K562 (cell line): Measurements from ENCODE around the gene ANO6. TPM values are rescaled to one million over a fixed set of nuclear protein-coding genes. Genes with fewer than 3 reads are reported as not detected.

Source experiments
- ATAC-seq: fragments of 200-7000 bp; cut with Tn5 transposase; 3 replicates; pipeline ENCODE4 v1.9.1; 2020; ENCODE audit warnings: moderate library complexity
- BruUV-seq: library from RNA; stranded (reverse); fragments of 400-500 nt; replicated peaks from 2 replicates; lab custom pipeline; 2021; lab: Mats Ljungman, UMichigan
- CTCF ChIA-PET: fragments of 300-600 bp; formaldehyde crosslinking; extraction: SDS; loops from one replicate; lab custom pipeline; 2021; ENCODE audit warnings: low intra/inter-chr PET ratio; lab: Yijun Ruan, JAX
- POLR2A ChIA-PET: fragments of 300-600, 350-650 bp; sonication (Branson Sonifier 250); formaldehyde crosslinking; extraction: SDS; loops from one replicate; lab custom pipeline; 2021; ENCODE audit warnings: antibody characterized with exemption, inconsistent platforms; lab: Yijun Ruan, JAX
- DNase-seq, 4 experiments: peaks; one replicate each; pipeline versions ENCODE4 v3.0.0 to v3.0.0-alpha.2; 2011 to 2018; ENCODE audit warnings: low spot score in 3 of 4, mixed read lengths in 3 of 4; ENCODE audit errors: extremely low read depth in 1 of 4
- FAIRE-seq: peaks from 2 replicates; lab custom pipeline; 2011; peaks lifted over from hg19 to GRCh38; lab: Jason Lieb, UNC
- H2AFZ ChIP-seq: 2 replicates; pipeline ENCODE4 v1.6.0; 2011; ENCODE audit warnings: low read depth, low read length, control low read depth, inconsistent platforms
- H3K27ac ChIP-seq: fragments of 200-600 bp; 3 replicates; pipeline ENCODE4 v1.8.0; 2011; ENCODE audit warnings: low read depth, mild to moderate bottlenecking, control low read depth, inconsistent platforms, low read length, moderate library complexity, mixed read lengths; ENCODE audit errors: extremely low read depth
- H3K27me3 ChIP-seq, 2 experiments: fragments of 300-600 bp in 1 of 2; 2 replicates in 1 of 2; 3 replicates in 1 of 2; pipeline versions ENCODE4 v1.6.0 to v1.8.0; 2011; ENCODE audit warnings: inconsistent platforms in 2 of 2, low read length in 2 of 2, mild to moderate bottlenecking in 1 of 2, mixed read lengths in 1 of 2, moderate library complexity in 1 of 2; ENCODE audit not compliant: control insufficient read depth in 2 of 2, insufficient read depth in 2 of 2
- H3K36me3 ChIP-seq: fragments of 300-600 bp; 3 replicates; pipeline ENCODE4 v1.8.0; 2011; ENCODE audit warnings: mild to moderate bottlenecking, low read length, inconsistent platforms; ENCODE audit not compliant: control insufficient read depth, insufficient read depth
- H3K4me1 ChIP-seq, 2 experiments: fragments of 200-600 bp in 1 of 2; replicated peaks in 1 of 2; 2 replicates in 1 of 2; 3 replicates in 1 of 2; pipeline versions ENCODE4 v1.5.1 to v1.8.0; 2011; ENCODE audit warnings: inconsistent platforms in 2 of 2, low read length in 2 of 2, mild to moderate bottlenecking in 1 of 2, mixed read lengths in 1 of 2, moderate library complexity in 1 of 2; ENCODE audit not compliant: control insufficient read depth in 2 of 2, insufficient read depth in 2 of 2
- H3K4me2 ChIP-seq: 2 replicates; pipeline ENCODE4 v1.6.1; 2011; ENCODE audit warnings: low read length, control low read depth, inconsistent platforms, mixed read lengths; ENCODE audit not compliant: insufficient read depth
- H3K4me3 ChIP-seq: fragments of 200-600 bp; sonication (generic), shearing (Covaris generic); 2 replicates; pipeline ENCODE4 v1.5.1; 2016; ENCODE audit warnings: control low read depth, inconsistent platforms
- H3K79me2 ChIP-seq: fragments of 200-600 bp; 3 replicates; pipeline ENCODE4 v1.8.0; 2011; ENCODE audit warnings: low read length, inconsistent platforms; ENCODE audit not compliant: control insufficient read depth, insufficient read depth
- H3K9ac ChIP-seq, 2 experiments: 2 replicates each; pipeline versions ENCODE4 v1.6.0 to v1.6.1; 2011; ENCODE audit warnings: low read depth in 2 of 2, low read length in 2 of 2, control low read depth in 1 of 2, inconsistent platforms in 1 of 2, mild to moderate bottlenecking in 1 of 2, mixed read lengths in 1 of 2; ENCODE audit not compliant: insufficient read depth in 1 of 2
- H3K9me1 ChIP-seq: one replicate; pipeline ENCODE4 v1.6.0; 2011; ENCODE audit warnings: inconsistent platforms, mild to moderate bottlenecking, low read length, moderate library complexity; ENCODE audit not compliant: control insufficient read depth, insufficient read depth
- H3K9me3 ChIP-seq: replicated peaks from 2 replicates; pipeline ENCODE4 v1.5.1; 2011; ENCODE audit warnings: low read depth, low read length, inconsistent platforms; ENCODE audit not compliant: control insufficient read depth, insufficient read depth
- H4K20me1 ChIP-seq: replicated peaks from 2 replicates; pipeline ENCODE4 v1.6.1; 2011; ENCODE audit warnings: low read length, inconsistent platforms, mixed read lengths; ENCODE audit not compliant: control insufficient read depth, insufficient read depth
- BRF1 ChIP-seq: IDR thresholded peaks from 3 replicates; pipeline ENCODE4 v1.6.1; 2011; ENCODE audit warnings: borderline replicate concordance, mild to moderate bottlenecking; ENCODE audit not compliant: insufficient read length; ENCODE audit errors: extremely low read depth
- CBX2 ChIP-seq: fragments of 200-600 bp; sonication (generic); IDR thresholded peaks from one replicate; pipeline ENCODE4 v1.6.1; 2012; ENCODE audit warnings: mild to moderate bottlenecking, low read length, inconsistent platforms; ENCODE audit not compliant: insufficient read depth, poor library complexity, severe bottlenecking
- FOSL1 ChIP-seq: fragments of 200-800 bp; sonication (Bioruptor generic); conservative IDR thresholded peaks from 2 replicates; pipeline ENCODE4 v1.6.1; 2016; ENCODE audit warnings: missing genetic modification characterization, missing compliant biosample characterization
- HDAC2 ChIP-seq: fragments of 450-650 bp; IDR thresholded peaks from 2 replicates; pipeline ENCODE4 v1.6.1; 2016; ENCODE audit warnings: mild to moderate bottlenecking
- HIVEP1 ChIP-seq: fragments of 250-450 bp; sonication (Bioruptor Pico); IDR thresholded peaks from 2 replicates; pipeline ENCODE4 v1.4.0; 2020; ENCODE audit warnings: mild to moderate bottlenecking
- NUFIP1 ChIP-seq: fragments of 450-650 bp; IDR thresholded peaks from 2 replicates; pipeline ENCODE4 v1.6.1; 2018; ENCODE audit not compliant: partially characterized antibody
- RBFOX2 ChIP-seq: fragments of 200-400 bp; formaldehyde crosslinking; IDR thresholded peaks from 2 replicates; pipeline ENCODE4 v1.6.1; 2017; ENCODE audit warnings: low read depth, mild to moderate bottlenecking, low read length, moderate library complexity
- SIN3A ChIP-seq, 2 experiments: fragments of 150-350 bp in 1 of 2; IDR thresholded peaks; 2 replicates each; pipeline ENCODE4 v1.6.1; 2011 to 2016; ENCODE audit warnings: borderline replicate concordance in 2 of 2, low read depth in 2 of 2, low read length in 2 of 2, mild to moderate bottlenecking in 2 of 2, moderate library complexity in 2 of 2; ENCODE audit not compliant: control insufficient read depth in 1 of 2
- ZNF384 ChIP-seq: IDR thresholded peaks from 2 replicates; pipeline ENCODE4 v1.6.1; 2012; ENCODE audit warnings: low read depth, low read length, improper control_type of control experiment
- ZZZ3 ChIP-seq: fragments of 450-650 bp; IDR thresholded peaks from 2 replicates; pipeline ENCODE4 v1.6.1; 2016; ENCODE audit warnings: antibody characterized with exemption, mild to moderate bottlenecking, moderate library complexity
- WGBS: fragments of 100-300 bp; shearing (Covaris generic); methylation state at CpG from one replicate; pipeline ENCODE4 v1.1.6; 2016; ENCODE audit warnings: low coverage, mixed read lengths; ENCODE audit not compliant: insufficient coverage; ENCODE audit errors: missing lambda C conversion rate; 5-methylcytosine and 5-hydroxymethylcytosine counted together
- in situ Hi-C: fragments of 300-500 bp; cut with MboI; formaldehyde crosslinking; loops from 4 replicates; pipeline ENCODE4 v1.15.0; 2018; ENCODE audit warnings: inconsistent platforms, mixed read lengths
- intact Hi-C: fragments of 100-400 bp; cut with micrococcal nuclease; formaldehyde crosslinking; loops from 2 replicates; pipeline ENCODE4 v1.14.2; 2022
- polyA plus RNA-seq, 8 experiments: library from polyadenylated mRNA; depleted of rRNA in 4 of 8; stranded (reverse) in 5 of 8; unstranded in 3 of 8; fragments of >200 nt; fragmentation: Nextera tagmentation in 2 of 8; fragmentation: Illumina TruSeq in 1 of 8; extraction: Ambion mirVana in 2 of 8; extraction: Trizol in 1 of 8; gene quantifications; 2 replicates each; pipeline versions ENCODE4 v1.2.1 to v1.2.3, GENCODE V29; 2011 to 2014; ENCODE audit warnings: inconsistent platforms in 1 of 8, missing spikeins in 1 of 8
- total RNA-seq, 7 experiments: library from RNA; depleted of rRNA in 6 of 7; stranded (reverse); fragments of >200 nt in 6 of 7; fragmentation: Illumina TruSeq in 2 of 7; extraction: Trizol in 2 of 7; gene quantifications; 2 replicates each; pipeline versions ENCODE4 v1.2.1 to v1.2.3, GENCODE V29; 2011 to 2021; ENCODE audit warnings: low replicate concordance in 1 of 7

The ANO6 gene
- total and polyA plus RNA-seq, 9 of the 15 experiments (the other 6 are each of a cell fraction or from before 2014, with no cell fraction given), result 3.5 to 24.7 (median 20.3) TPM

GRCh38 chr12:45462506-45462905 is 246.6 kb downstream of the ANO6 start:
- Histone ChIP-seq H3K36me3 (no peaks in the 10 kb centered on the region), H3K4me3 (no peak overlapping the region), H3K4me1 (no peaks in the 10 kb centered on the region), H3K4me2 (no peak overlapping the region), H3K9me3 (no peaks in the 10 kb centered on the region), H3K9me1 (no peaks in the 10 kb centered on the region), H3K79me2 (no peaks in the 10 kb centered on the region), H3K9ac (no peak overlapping the region), H3K27ac (no peak overlapping the region), H4K20me1 (no peaks in the 10 kb centered on the region), H3K27me3 (no peaks in the 10 kb centered on the region), H2AFZ (no peak overlapping the region)
- no peak for DNase-seq
- POLR2A ChIA-PET, result no interaction called here
- no peak for TF ChIP-seq ZNF384
- no peak for TF ChIP-seq NUFIP1
- no peak for TF ChIP-seq FOSL1 (tag)
- no peak for TF ChIP-seq HDAC2
- no peak for TF ChIP-seq BRF1
- no peak for TF ChIP-seq RBFOX2
- no peak for TF ChIP-seq SIN3A (IDR thresholded peaks at IDR 0.05; ENCODE audit: borderline replicate concordance in 2 of 2, control insufficient read depth in 1 of 2, low read depth in 2 of 2, low read length in 2 of 2)
- no peak for TF ChIP-seq ZZZ3
- no peak for TF ChIP-seq HIVEP1 (CRISPR knock-in tag)
- TF ChIP-seq CBX2, result no peak
- in situ Hi-C loops, result no loop called here
- no peak for ATAC-seq
- no peak for FAIRE-seq
- intact Hi-C loops, result no loop called here
- CTCF ChIA-PET, result no interaction called here
- no TSS peak for BruUV-seq
- 3% methylated on average over 4 of the region's 4 CpGs for WGBS
